ENCODE data around the gene S100P.
"Not testable (repeated sequence)": the region's sequence is repeated elsewhere in the genome, so short reads cannot be mapped to it uniquely, and the experiment has no call there.

Gene S100P

GRCh38 chr4:6699903-6700302 lies 6.2 kb downstream of the S100P start:
- no peak for DNase-seq

- DNase-seq = no peak
These were observed 7.7 kb downstream of the S100P start for GRCh38 chr4:6701371-6701770.

- DNase-seq = no peak
These were observed 9.1 kb downstream of the S100P start for GRCh38 chr4:6702761-6703160.

GRCh38 chr4:6703786-6704185 lies 10.1 kb downstream of the S100P start:
- no peak for DNase-seq

GRCh38 chr4:6705646-6706045 lies 12.0 kb downstream of the S100P start:
- DNase-seq = no peak

- no peak for DNase-seq
These were observed 12.5 kb downstream of the S100P start for GRCh38 chr4:6706173-6706572.

- peak; percentile 99 for DNase-seq
These were observed 15.8 kb downstream of the S100P start, which contains the start of gene MRFAP1L1 for GRCh38 chr4:6709230-6710114. Gene MRFAP1L1 (minus strand): TSS chr4:6709865. CDS start chr4:6709629, 236 bp downstream.

- DNase-seq = no peak
These were observed 16.6 kb downstream of the S100P start for GRCh38 chr4:6710282-6710681.

GRCh38 chr4:6710996-6711395 lies 17.3 kb downstream of the S100P start:
- DNase-seq = no peak

- no peak for DNase-seq
These were observed 21.3 kb downstream of the S100P start for GRCh38 chr4:6714954-6715353.

GRCh38 chr4:6715704-6716017 lies 22.0 kb downstream of the S100P start:
- DNase-seq = no peak

- peak; percentile 90 for DNase-seq
These were observed 22.6 kb downstream of the S100P start, which contains the start of gene BLOC1S4 for GRCh38 chr4:6716018-6716911. Gene BLOC1S4 (plus strand): TSS chr4:6716174. CDS start chr4:6716210, 36 bp downstream.

- no peak for DNase-seq
These were observed 23.4 kb downstream of the S100P start for GRCh38 chr4:6716958-6717655.

- DNase-seq = no peak
These were observed 25.4 kb downstream of the S100P start for GRCh38 chr4:6718932-6719610.

GRCh38 chr4:6719611-6720179 lies 26.0 kb downstream of the S100P start:
- DNase-seq = no peak

- peak; percentile 65 for DNase-seq
These were observed 26.6 kb downstream of the S100P start for GRCh38 chr4:6720202-6720699.

- no peak for DNase-seq
These were observed 27.4 kb downstream of the S100P start for GRCh38 chr4:6721121-6721520.

GRCh38 chr4:6722891-6723290 lies 29.2 kb downstream of the S100P start:
- DNase-seq = no peak

GRCh38 chr4:6723851-6724250 lies 30.2 kb downstream of the S100P start:
- DNase-seq = no peak

- DNase-seq = no peak
These were observed 30.9 kb downstream of the S100P start for GRCh38 chr4:6724421-6725111.

GRCh38 chr4:6725427-6725961 lies 31.8 kb downstream of the S100P start:
- DNase-seq = not testable (repeated sequence)

All from COR-L47 (cell line).